Right renal pelvis (tissue), 4 donors: ENCODE measurements around the gene TMEM108. TPM values are rescaled to one million over a fixed set of nuclear protein-coding genes. Genes with fewer than 3 reads are reported as not detected.
A peak's percentile ranks its signal among the peaks of the same experiment; 100 is the strongest.

ENCODE experiments used
- DNase-seq, 4 donors: peaks; one replicate each; pipeline ENCODE4 v3.0.0-alpha.2; 2013; ENCODE audit warnings: low read depth in 4 of 4, low spot score in 3 of 4, missing footprints in 1 of 4
- polyA plus RNA-seq, 4 donors: library from polyadenylated mRNA; unstranded; fragments of 120-200 nt; gene quantifications; one replicate each; pipeline ENCODE4 v1.2.1, GENCODE V29; 2013; ENCODE audit not compliant: insufficient read length in 4 of 4

Gene TMEM108
- polyA plus RNA-seq, 4 donors, result 2.2 to 3.3 (median 2.9) TPM

DNA sequence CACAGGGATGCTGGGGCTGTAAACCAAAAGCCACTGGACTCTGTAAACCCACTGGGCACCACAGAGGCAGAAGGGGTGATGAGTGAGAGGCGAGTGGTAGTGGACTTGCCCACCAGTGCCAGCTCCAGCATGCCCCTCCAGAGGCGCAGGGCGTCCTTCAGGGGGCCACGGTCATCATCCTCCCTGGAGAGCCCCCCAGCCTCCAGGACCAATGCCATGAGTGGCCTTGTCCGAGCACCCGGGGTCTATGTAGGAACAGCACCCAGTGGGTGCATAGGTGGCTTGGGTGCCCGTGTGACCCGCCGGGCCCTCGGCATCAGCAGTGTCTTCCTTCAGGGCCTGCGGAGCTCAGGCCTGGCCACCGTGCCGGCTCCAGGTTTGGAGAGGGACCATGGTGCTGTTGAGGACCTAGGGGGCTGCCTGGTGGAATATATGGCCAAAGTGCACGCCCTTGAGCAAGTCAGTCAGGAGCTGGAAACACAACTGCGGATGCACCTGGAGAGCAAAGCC lies 361.9 kb downstream of the TMEM108 start, which contains the start of gene BFSP2:
BFSP2 (plus strand) TSS at position 51 of the 510 bp plus-strand sequence; CDS start at position 79, 28 bp downstream.
- DNase-seq, result no peak

DNA sequence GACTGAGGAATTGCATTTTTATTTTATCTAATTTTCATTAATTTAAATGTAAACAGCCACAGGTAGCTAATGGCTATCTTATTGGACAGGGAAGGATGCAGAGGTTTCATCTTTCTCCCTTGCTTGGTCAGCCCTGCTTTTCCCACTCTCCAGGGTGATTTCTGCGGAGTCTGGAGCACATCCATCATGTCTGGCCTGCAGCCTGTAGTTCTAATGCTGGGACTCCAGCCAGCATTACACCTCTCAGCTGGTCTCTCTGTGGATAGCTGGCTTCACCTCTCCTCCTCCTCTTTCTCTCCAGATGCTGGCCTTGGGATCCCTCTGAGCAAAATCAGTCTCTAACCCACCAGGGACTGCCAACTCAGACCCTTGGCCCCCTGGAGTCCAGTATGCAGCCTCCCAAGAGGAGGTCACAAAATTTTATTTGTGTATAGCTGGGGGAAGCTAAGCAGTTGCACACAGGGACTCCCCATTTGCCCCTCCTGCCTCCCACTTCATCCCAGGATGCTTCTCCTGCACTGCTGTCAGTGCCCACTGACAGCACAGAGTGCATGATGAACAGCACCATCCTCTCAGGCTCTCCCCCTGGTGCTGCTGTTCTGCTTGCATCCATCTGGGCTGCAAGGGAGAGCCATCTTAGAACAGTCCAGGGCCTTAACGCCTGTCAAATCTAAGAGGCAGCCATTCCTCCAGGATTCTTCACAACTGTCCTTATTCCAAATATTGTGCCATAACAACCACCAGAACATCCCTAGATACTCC lies 363.4 kb downstream of the TMEM108 start:
- no peak for DNase-seq

DNA sequence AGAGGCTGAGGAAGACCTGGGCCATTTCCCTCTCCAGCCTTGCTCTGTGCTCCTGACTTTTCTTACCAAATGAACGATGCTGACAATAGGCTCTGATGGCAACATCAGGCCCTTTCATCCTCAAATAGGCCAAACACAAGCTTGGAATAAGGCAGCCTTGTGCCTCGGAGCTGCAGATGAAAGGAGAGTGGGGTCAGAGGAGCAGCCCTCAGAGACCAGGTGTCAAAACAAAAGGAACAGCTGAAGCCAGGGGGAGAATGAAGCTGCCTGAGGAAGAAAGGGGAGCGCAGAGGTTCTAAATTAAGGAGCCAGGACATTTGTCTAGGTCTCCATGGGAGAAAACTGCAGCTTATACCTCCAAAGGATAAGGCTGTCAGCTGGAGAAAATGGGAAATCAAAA lies 366.7 kb downstream of the TMEM108 start:
- no peak for DNase-seq

DNA sequence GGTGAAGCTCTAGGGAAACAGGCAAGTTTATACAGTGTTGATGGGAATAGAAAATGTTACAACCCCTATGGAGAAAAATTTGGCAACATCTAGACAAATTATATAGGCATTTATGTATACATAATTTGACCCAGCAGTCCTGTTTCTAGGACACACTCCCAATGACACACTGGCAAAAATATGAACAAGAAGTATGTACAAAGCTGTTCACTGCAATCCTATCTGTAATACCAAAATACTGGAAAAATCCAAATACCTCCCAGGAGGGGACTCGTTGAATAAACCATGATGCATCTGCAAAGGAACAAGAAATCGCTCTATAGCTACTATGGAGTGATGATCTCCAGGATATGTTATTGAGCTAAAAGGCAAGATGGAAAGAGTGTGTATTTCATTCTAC lies 370.2 kb downstream of the TMEM108 start:
- DNase-seq, result no peak

DNA sequence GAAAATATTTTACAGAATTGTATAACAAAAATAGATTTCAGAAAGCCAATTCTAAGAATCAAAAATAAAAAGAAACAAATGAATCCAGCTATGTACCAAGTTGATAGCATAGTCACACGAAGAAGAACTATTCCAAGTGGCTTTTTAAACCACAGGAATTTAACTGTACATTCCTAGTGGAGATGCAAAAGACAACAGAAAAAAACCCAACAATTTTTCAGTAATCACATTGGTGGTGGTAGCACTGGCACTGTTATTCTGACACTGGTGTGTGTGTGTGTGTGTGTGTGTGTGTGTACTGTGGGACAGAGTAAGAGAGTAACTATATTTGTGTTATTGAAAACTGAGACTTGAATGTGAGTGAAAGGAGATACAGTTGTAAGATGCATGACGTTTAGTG lies 370.8 kb downstream of the TMEM108 start:
- no peak for DNase-seq

DNA sequence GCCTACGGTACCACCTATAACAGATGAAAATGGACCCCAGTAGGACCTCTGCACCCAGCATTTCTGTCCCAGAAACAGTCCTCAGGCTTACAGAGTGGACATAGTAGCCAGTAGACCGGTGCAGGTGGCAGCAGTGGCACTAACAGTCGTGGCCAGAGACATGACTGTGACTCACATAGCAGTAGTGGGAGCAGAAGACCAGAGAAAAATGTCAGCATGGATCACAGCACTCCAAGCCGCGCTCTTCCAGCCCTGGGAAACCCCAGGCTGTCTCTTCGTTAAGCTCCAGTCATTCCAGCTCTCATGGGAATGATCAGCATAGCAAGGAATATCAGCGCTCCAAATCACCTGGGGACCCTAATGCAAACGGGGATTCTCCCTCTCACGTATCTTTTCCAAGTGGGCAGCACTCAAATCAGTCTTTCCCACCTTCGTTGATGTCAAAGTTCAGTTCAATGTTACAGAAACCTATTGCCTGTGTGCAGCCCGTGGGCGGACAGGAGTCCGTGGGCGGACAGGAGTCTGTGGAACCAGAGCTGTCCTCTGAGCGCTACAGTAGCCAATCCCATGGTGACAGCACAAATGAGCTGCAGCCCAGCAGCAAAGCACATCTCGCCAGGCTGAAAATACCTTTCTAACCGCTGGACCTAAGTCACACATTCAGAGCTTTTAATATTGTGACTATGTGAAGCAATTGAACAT lies 372.2 kb downstream of the TMEM108 start:
- DNase-seq, result no peak

DNA sequence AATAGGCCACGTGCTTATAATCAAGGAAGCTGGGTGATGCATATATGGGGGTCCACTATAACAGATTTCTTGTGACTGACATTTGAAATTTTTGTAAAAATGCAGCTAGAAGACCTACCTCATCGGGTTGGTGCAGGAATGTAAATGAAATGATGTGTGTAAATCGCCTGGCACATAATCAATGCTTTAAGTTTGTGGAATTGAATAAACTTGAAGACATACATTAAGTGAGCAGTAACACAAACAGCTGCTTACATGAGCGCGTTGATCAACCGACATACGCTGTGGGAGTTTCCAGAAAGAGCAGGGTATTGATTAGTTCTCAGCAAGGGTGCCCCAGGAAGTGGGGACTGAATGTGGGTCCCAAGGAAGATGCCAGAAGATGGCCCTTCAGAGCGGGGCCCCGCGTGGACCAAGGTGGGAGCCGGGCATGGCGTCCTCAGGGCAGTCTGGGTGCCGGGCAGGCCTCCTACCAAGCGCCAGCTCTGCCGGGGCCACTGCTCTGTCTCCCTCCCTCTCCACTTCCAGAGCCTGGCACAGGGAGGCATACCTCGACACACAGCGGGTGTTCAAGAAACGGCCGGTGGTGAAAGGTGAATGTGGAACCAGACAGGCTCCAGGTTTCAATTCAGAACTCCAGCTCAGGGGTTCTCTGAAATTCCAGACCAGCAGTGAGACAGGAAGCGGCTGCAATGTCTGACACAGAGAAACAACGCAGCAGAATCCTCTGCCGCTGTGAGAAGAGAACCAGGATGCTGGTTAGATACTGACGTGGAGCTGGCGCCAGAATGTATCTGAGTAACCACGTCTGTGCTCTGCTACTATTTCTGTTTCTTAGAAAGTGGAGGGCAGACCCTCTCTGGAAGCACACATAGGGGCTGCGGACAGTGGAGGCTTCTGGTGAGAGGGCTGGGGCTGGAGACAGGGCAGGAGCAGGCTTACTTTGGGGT lies 374.3 kb downstream of the TMEM108 start:
- DNase-seq, result no peak

DNA sequence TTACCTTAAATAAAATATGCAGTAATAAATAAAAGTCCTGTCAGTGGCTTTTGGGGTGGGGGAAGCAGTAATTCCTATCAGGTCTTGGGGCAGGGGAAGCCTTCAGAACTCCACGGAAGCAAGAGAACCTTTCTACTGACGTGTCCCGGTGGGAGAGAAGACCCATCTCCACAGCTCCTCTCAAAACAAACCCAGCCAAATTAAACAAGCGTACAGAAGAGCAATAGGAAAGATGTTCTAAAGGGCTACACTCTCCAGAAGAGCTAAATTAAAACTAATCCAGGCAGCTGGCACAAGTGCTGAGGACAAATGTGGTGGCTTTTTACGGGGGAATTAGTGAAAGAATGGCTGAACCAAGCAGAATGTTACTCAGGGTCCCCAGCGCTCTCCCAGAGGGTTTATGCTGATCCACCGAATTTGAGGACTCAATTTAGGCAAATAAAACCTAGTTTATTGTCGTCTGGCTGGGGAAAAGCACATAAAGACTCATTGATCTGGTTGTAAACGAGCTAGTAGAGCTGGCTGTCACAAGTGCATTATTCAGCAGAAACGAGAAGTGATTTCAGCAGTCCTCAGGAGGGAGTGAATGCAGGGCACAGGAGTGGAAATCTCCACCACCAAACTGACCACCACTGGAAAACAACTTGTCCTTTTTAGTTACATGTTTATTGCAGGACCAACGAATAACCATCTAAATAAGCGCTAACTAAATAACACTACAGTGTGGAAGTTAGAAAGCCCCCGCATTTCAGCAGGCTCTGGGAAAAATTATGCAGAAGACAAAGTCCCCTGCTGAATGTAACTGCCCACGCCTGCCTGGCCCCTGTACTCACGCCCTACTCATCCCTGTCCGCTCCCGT lies 375.2 kb downstream of the TMEM108 start:
- peak in 1 of 4 donors; percentile 18 for DNase-seq

DNA sequence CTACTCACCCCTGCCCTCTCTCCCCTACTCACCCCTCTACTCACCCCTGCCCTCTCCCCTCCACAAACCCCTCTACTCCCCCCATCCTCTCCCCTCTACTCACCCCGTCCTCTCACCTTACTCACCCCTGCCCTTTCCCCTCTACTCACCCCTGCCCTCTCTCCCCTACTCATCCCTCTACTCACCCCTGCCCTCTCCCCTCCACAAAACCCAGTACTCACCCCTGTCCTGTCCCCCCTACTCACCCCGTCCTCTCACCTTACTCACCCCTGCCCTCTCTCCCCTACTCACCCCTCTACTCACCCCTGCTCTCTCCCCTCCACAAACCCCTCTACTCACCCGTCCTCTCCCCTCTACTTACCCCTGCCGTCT lies 375.8 kb downstream of the TMEM108 start:
- no peak for DNase-seq

DNA sequence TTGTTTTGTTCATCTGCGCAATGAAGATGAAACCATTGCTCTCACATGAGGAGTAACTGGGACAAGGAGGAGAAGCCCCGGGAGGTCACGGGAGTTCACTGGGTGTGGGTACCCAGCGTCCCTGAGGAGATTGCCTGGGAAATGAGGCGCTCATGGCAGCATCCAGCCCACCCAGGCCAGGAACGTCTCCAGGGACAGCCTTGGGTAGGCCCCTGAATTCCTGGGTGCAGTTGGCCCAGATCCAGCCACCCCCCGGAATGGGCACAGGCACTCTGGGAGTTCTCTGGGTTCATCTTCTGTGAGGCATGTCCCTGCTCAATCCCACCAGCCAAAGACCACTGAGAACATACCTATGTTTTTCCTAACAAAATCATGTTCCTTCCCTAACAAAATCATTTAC lies 380.2 kb downstream of the TMEM108 start:
- DNase-seq, result no peak

DNA sequence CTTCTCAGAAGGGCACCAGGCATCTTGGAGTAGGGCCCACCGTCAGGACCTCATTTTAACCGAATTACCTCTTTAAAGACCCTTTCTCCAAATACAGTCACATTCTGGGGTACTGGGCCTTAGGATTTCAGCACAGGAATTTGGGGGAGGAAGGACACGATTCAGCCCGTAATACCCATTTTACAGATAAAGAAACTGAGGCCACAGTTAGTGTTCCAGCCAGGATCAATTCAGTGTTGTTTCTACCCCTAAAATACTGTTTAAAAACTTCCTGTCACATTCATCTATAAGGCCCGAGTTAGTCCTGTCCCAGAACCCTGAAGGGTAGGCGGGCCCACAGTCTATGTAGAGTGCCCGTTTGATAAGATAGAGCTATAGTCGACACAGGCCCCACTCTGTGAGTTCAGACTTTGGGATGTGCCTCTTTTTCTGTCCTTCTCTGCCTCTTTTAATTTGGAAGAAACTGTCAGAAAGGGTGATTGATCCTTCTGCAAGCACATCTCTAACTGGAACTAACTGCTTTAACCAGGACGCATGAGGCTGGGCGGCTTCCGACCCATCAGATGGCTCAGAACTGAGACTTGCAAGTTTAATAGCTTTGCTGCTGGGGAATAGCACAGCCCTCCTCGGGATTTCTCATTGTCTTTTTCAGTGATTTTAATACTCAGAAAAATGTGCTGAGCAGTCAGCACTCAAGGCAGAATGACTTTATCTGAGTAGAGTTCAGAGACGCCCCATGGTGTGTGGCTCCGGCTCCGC lies 381.1 kb downstream of the TMEM108 start:
- DNase-seq, result no peak

DNA sequence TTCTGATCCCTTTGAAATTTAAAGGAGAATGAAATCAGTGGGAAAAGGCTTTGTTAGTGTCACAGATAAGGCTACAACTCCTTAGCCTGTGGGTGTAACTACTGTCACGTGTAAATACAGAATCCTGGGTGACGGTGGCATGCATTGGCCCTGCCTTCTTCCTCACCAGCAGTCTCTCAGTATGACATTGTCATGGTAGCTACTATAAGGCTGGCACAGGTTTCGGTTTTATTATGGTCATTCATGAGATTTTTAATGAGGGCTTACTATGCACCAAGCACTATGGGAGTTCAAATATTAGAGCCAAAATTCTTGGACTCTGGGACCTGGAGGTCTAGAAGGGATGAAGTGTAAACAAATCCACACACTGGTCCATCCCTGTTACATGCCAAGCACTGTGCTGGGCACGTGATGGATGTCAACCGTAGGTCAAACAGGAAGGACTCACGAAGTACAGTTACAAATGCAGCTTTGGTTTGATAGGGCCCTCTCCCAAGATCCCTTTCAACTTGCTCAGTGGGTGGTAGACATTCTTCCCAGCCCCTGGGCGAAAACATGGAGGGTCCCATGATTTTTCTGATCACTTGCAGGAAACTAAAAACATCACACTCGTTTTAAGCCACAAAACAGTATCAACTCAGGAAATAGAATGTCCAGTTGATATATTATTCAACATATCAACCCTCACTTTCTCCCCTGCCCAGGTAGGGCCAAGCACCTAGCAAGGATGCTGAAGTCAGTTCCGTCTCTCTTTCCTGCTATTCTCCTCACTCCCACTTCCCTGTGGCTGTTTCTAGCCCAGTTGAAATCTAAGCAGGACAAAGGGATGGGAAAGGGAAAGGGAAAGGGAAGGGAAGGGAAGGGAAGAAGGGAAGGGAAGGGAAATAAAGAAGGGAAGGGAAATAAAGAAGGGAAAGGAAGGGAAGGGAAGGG lies 387.0 kb downstream of the TMEM108 start:
- DNase-seq, result no peak

DNA sequence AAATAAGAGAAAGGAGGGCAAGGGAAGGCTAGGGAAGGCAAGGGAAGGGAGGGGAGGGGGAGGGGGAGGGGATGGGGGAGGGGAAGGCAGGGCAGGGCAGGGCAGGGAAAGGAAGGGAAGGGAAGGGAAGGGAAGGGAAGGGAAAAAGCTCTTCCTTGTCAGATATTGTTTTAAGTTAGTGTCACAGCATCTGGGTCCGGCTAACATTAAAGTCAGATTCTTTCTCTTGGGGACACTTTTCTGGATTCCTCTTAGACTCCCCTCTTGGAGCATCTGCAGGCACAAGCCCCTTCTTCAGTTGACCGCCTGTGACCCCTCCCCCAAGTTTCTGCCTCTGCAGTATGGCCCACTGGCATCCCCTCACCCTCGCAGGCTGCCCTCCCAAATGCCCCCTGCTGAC lies 387.7 kb downstream of the TMEM108 start:
- DNase-seq, result no peak

DNA sequence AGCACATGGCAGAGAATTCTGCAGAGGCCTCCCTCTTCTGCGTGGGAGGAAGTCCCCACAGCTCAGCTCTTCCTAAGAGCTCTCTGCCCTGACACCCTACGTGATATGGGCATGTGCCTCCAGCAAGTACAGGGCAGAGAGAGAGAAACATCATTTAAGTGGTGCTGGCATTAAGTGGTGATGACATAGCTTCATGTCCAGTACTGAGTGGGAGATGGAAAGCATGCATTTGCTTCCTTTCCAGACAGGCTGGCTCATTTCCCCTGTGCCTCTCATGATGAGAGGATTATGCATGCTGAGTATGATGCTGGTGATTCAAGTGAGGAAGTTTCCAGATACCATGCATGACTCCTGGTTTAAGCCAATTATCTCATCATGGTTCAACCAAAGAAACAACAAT lies 388.5 kb downstream of the TMEM108 start:
- DNase-seq, result no peak

DNA sequence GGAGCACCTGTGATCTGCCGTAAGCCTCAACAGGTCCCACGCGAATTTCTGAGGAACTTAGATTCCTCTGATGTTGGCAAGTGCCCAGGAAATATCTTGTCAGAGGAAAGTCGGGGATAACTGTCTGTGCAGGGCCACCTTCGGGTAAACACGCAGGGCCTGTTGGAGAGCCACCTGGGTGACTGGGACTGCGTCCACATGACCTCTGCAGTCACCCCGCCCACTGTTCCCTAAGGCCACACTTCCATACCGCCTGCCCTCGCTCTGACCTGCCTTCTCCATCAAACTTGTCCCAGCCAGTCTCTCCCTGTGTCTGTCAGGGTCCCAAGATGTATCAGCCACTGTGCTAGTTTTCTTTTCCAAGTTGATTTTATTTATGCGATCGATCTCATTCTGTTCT lies 390.4 kb downstream of the TMEM108 start:
- DNase-seq, result no peak

DNA sequence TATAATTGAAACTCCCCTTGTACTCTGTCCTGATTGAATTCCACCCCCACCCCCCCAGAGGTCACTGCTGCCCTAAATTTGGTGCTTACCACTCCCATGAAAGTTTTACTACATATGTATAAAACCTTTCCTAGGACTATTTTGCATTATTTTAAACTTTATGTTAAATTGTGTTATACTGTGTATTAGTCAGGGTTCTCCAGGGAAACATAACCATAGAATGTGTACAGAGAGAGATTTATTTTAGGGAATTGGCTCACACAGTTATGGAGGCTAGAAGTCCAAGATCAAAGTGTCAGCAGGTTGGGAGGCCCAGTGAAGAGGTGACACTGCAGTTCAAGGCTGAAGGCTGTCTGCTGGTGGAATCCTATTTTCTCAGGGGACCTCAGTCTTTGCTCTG lies 390.9 kb downstream of the TMEM108 start:
- DNase-seq, result no peak

DNA sequence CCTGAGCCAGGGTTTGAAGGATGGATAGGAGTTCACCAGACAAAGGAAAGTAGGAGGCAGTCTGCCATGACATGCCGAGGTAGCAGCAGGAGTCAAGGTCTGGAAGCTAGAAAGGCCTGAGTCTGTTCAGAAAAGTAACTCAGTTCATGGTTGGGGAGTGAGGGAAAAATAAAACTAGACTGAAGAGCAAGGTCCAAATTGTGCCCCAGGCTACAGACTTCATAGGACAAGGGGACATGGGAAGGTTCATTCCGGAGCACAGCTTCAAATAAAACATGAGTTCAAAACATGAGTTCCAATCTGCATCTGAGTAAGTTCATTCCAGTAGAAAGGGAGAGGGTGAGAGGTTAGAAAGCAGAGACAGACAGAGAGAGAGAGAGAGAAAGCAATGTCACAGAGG lies 401.4 kb downstream of the TMEM108 start:
- DNase-seq, result no peak

DNA sequence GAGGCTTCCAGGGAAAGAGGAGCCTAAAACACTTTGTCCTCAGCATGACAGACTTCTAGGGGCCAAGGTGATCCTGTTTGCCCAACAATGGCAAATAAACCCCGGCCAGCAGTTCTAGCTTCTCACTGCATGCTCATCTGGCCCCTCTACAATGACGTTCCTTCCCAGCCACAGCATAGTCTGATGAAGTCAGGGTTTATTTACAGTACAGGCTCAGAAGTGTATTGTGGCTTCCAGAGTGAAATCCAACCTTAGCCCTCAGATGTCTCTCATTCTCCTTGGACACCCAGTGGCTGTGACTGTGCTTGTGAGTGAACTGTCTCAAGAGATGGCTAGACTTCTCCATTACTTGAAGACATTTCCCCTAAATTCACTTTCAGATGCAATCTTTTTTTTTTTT lies 402.5 kb downstream of the TMEM108 start:
- DNase-seq, result no peak
